B cell (primary cell): ENCODE data around the gene RAB3IL1. TPM values are rescaled to one million over a fixed set of nuclear protein-coding genes. Genes with fewer than 3 reads are reported as not detected.

Experiments used
- ATAC-seq: fragments of 200-7000 bp; cut with Tn5 transposase; one replicate; pipeline ENCODE4 v1.10.0; 2021; ENCODE audit warnings: low read depth, mild to moderate bottlenecking, moderate number of reproducible peaks, moderate library complexity
- CTCF ChIA-PET: fragments of 350-600 bp; sonication (Branson Sonifier 250); formaldehyde crosslinking; loops from one replicate; lab custom pipeline; 2021; ENCODE audit warnings: antibody characterized with exemption, inconsistent platforms; lab: Charles Lee
- POLR2A ChIA-PET: fragments of 350-600 bp; sonication (Branson Sonifier 250); formaldehyde crosslinking; loops from one replicate; lab custom pipeline; 2021; ENCODE audit warnings: antibody characterized with exemption; lab: Charles Lee
- DNase-seq: peaks from one replicate; pipeline ENCODE4 v3.0.0; 2013
- H2AFZ ChIP-seq: 2 replicates; pipeline ENCODE4 v1.6.1; 2012; ENCODE audit warnings: mild to moderate bottlenecking, low read depth, low read length; ENCODE audit not compliant: insufficient read depth, poor library complexity, severe bottlenecking
- H3K27ac ChIP-seq, 2 donors: 1 replicate in 1 of 2; 2 replicates in 1 of 2; pipeline ENCODE4 v1.5.1; 2012 to 2013; ENCODE audit warnings: low read length in 2 of 2, mild to moderate bottlenecking in 2 of 2, moderate library complexity in 1 of 2
- H3K27me3 ChIP-seq, 4 experiments: fragments of 200-600 bp in 1 of 4; sonication (generic) in 1 of 4; replicated peaks in 1 of 4; 1 replicate in 2 of 4; 2 replicates in 2 of 4; pipeline versions ENCODE4 v1.6.1 to v1.7.0; 2013 to 2016; ENCODE audit warnings: low read length in 3 of 4, mild to moderate bottlenecking in 2 of 4, mixed read lengths in 1 of 4, moderate library complexity in 1 of 4; ENCODE audit not compliant: insufficient read depth in 4 of 4, control insufficient read depth in 3 of 4; ENCODE audit errors: control extremely low read depth in 1 of 4
- H3K36me3 ChIP-seq, 2 experiments: replicated peaks in 1 of 2; 1 replicate in 1 of 2; 2 replicates in 1 of 2; pipeline versions ENCODE4 v1.6.1 to v1.7.1; 2013; ENCODE audit warnings: low read length in 1 of 2; ENCODE audit not compliant: insufficient read depth in 2 of 2, control insufficient read depth in 1 of 2; ENCODE audit errors: control extremely low read depth in 1 of 2, extremely low read depth in 1 of 2
- H3K4me1 ChIP-seq, 2 donors: fragments of 200-600 bp in 1 of 2; sonication (generic) in 1 of 2; 1 replicate in 1 of 2; 2 replicates in 1 of 2; pipeline versions ENCODE4 v1.5.1 to v1.6.1; 2013 to 2017; ENCODE audit warnings: low read length in 2 of 2; ENCODE audit not compliant: control insufficient read depth in 2 of 2, insufficient read depth in 2 of 2
- H3K4me2 ChIP-seq: replicated peaks from 2 replicates; pipeline ENCODE3; 2012; ENCODE audit warnings: mild to moderate bottlenecking, low read depth, low read length; ENCODE audit not compliant: poor library complexity, severe bottlenecking
- H3K4me3 ChIP-seq, 5 experiments: fragments of 200-600 bp in 1 of 5; sonication (generic) in 1 of 5; 1 replicate in 3 of 5; 2 replicates in 2 of 5; pipeline versions ENCODE4 v1.5.1 to v1.7.0; 2011 to 2016; ENCODE audit warnings: low read length in 4 of 5, mild to moderate bottlenecking in 4 of 5, low read depth in 2 of 5, control low read depth in 1 of 5, moderate library complexity in 1 of 5; ENCODE audit not compliant: insufficient read depth in 1 of 5; ENCODE audit errors: control extremely low read depth in 1 of 5, extremely low read depth in 1 of 5
- H3K79me2 ChIP-seq: fragments of 200-600 bp; sonication (generic); one replicate; pipeline ENCODE4 v1.6.0; 2016; ENCODE audit warnings: low read length; ENCODE audit not compliant: control insufficient read depth, insufficient read depth
- H3K9ac ChIP-seq: fragments of 200-600 bp; sonication (generic); 2 replicates; pipeline ENCODE4 v1.6.1; 2017; ENCODE audit warnings: mild to moderate bottlenecking, low read length, moderate library complexity
- H3K9me3 ChIP-seq, 3 donors: one replicate each; pipeline versions ENCODE4 v1.6.1 to v1.7.1; 2013; ENCODE audit warnings: low read length in 2 of 3; ENCODE audit not compliant: control insufficient read depth in 2 of 3, insufficient read depth in 1 of 3; ENCODE audit errors: control extremely low read depth in 1 of 3
- H4K20me1 ChIP-seq: 2 replicates; pipeline ENCODE4 v1.6.0; 2012; ENCODE audit warnings: mild to moderate bottlenecking, low read length; ENCODE audit not compliant: insufficient read depth, control insufficient read depth, poor library complexity, severe bottlenecking
- H3K27ac Mint-ChIP-seq: one replicate; pipeline ENCODE4 v1.8.0; 2021; ENCODE audit warnings: mixed read lengths
- H3K27me3 Mint-ChIP-seq: one replicate; pipeline ENCODE4 v1.8.0; 2021; ENCODE audit warnings: mixed read lengths
- H3K4me1 Mint-ChIP-seq: one replicate; pipeline ENCODE4 v1.8.0; 2021; ENCODE audit warnings: mixed read lengths
- H3K4me3 Mint-ChIP-seq: one replicate; pipeline ENCODE4 v1.8.0; 2021; ENCODE audit warnings: mixed read lengths
- H3K9me3 Mint-ChIP-seq: one replicate; pipeline ENCODE4 v1.8.0; 2022; ENCODE audit warnings: mixed read lengths; ENCODE audit not compliant: insufficient read depth
- CTCF ChIP-seq: fragments of 200-600 bp; IDR thresholded peaks from one replicate; pipeline ENCODE4 v1.8.0; 2022; ENCODE audit warnings: antibody characterized with exemption, mild to moderate bottlenecking
- EZH2 ChIP-seq: IDR thresholded peaks from 2 replicates; pipeline ENCODE4 v1.6.1; 2012; ENCODE audit warnings: borderline replicate concordance, low read depth, mild to moderate bottlenecking, moderate library complexity, low read length; ENCODE audit not compliant: insufficient read depth, poor library complexity, severe bottlenecking
- WGBS: methylation state at CpG from one replicate; pipeline ENCODE4 v1.1.5; 2013; ENCODE audit warnings: missing lambda C conversion rate; ENCODE audit not compliant: insufficient coverage; 5-methylcytosine and 5-hydroxymethylcytosine counted together
- intact Hi-C: fragments of 100-400 bp; cut with micrococcal nuclease; formaldehyde crosslinking; loops from one replicate; pipeline ENCODE4 v1.10.0; 2022
- polyA plus RNA-seq: library from polyadenylated mRNA; depleted of rRNA; stranded (reverse); fragments of >200 nt; gene quantifications from 2 replicates; pipeline ENCODE4 v1.2.3, GENCODE V29; 2012
- total RNA-seq, 2 donors: library from RNA; stranded (reverse); fragments of 120-200 nt in 1 of 2; gene quantifications; 1 replicate in 1 of 2; 2 replicates in 1 of 2; pipeline versions ENCODE4 v1.2.3 to v1.2.4, GENCODE V29; 2013 to 2022

RAB3IL1 gene
- total and polyA plus RNA-seq, 2 donors (not counting 1 experiment from before 2014, with no cell fraction given) = 0.27 TPM; not detected in 1

DNA sequence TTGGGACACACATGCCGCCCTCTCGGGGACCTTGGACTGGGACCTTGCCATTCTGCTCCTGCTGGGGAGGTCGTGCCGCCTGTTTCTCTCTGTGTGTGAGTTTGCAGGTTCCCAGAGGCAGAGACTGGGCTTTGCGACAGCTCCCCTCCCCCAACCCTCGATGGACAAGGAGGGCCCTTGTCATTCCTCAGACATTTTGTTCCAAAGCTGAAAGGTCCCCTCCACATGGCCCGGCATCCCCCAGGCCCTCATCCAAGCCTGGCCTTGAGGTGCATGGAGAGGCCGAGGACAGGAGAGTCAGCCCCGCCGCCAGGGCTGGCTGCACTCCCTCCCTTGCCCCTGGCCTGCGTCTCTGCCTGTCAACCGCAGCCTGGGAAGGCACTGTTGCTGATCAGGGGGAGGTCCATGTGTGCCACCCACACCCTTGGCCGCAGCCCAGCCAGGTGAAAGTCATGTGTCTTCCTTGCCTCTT lies 63.6 kb downstream of the RAB3IL1 start:
- WGBS = 88% methylated on average over 11 of the region's 13 CpGs
- intact Hi-C loops = no loop called here
- no peak for DNase-seq
- no peaks in the 10 kb centered on the region for H3K9me3 Mint-ChIP-seq
- Histone ChIP-seq H2AFZ (no peak overlapping the region), H3K27ac (no peak overlapping the region), H3K9ac (no peak overlapping the region), H3K9me3 (no peaks in the 10 kb centered on the region), H3K36me3 (no peaks in the 10 kb centered on the region), H3K4me1 (no peaks in the 10 kb centered on the region), H3K4me2 (no peak overlapping the region), H3K27me3 (no peaks in the 10 kb centered on the region), H3K79me2 (no peaks in the 10 kb centered on the region), H3K4me3 (no peak overlapping the region), H4K20me1 (no peaks in the 10 kb centered on the region)
- no peaks in the 10 kb centered on the region for H3K4me1 Mint-ChIP-seq
- no peak for ATAC-seq
- H3K27me3 Mint-ChIP-seq = no peaks in the 10 kb centered on the region
- TF ChIP-seq EZH2 (no peak), CTCF (no peak)
- CTCF ChIA-PET = interaction anchor here (1.1 to 1.3 kb wide), 3 partner anchors 228 to 457 kb away, joined by 3 read pairs; no protein-coding TSS in a partner anchor
- H3K4me3 Mint-ChIP-seq = no peak overlapping the region
- H3K27ac Mint-ChIP-seq = no peak overlapping the region
- POLR2A ChIA-PET = no interaction called here

GRCh38 chr11:61851900-61852295 lies 65.5 kb downstream of the RAB3IL1 start:
- H3K27me3 ChIP-seq = no peaks in the 10 kb centered on the region
- WGBS = 87% methylated on average over 4 of the region's 6 CpGs
- H3K27ac ChIP-seq = no peak overlapping the region
- no peaks in the 10 kb centered on the region for H3K36me3 ChIP-seq
- no peak overlapping the region for H3K9ac ChIP-seq
- no peak overlapping the region for H3K4me3 Mint-ChIP-seq
- no peak for ATAC-seq
- no peak overlapping the region for H3K27ac Mint-ChIP-seq
- CTCF ChIA-PET = no interaction called here
- H2AFZ ChIP-seq = no peak overlapping the region
- H3K4me2 ChIP-seq = no peak overlapping the region
- H3K4me1 ChIP-seq = no peaks in the 10 kb centered on the region
- no peak overlapping the region for H3K4me3 ChIP-seq
- H3K4me1 Mint-ChIP-seq = no peaks in the 10 kb centered on the region
- no peaks in the 10 kb centered on the region for H3K9me3 Mint-ChIP-seq
- TF ChIP-seq CTCF (no peak), EZH2 (no peak)
- H3K79me2 ChIP-seq = no peaks in the 10 kb centered on the region
- no peaks in the 10 kb centered on the region for H4K20me1 ChIP-seq
- no peaks in the 10 kb centered on the region for H3K27me3 Mint-ChIP-seq
- no peaks in the 10 kb centered on the region for H3K9me3 ChIP-seq
- intact Hi-C loops = no loop called here
- DNase-seq = no peak
- POLR2A ChIA-PET = no interaction called here
